MM.1S (cell line): ENCODE data around the gene AMH.

ENCODE experiments used
- DNase-seq: peaks from one replicate; pipeline ENCODE4 v3.0.0-alpha.2; 2015
- H2AFZ ChIP-seq: fragments of 300-600 bp; sonication (generic); 2 replicates; pipeline ENCODE4 v1.6.0; 2016; ENCODE audit warnings: antibody characterized with exemption, low read length
- H3F3A ChIP-seq: fragments of 300-600 bp; sonication (generic); 2 replicates; pipeline ENCODE4 v1.6.1; 2016; ENCODE audit warnings: mild to moderate bottlenecking, antibody characterized with exemption, low read length, moderate library complexity, mixed read lengths; ENCODE audit not compliant: insufficient read depth
- H3K27ac ChIP-seq: fragments of 300-600 bp; sonication (generic); 2 replicates; pipeline ENCODE4 v1.5.1; 2016; ENCODE audit warnings: mild to moderate bottlenecking, low read length
- H3K27me3 ChIP-seq: fragments of 300-600 bp; sonication (generic); replicated peaks from 2 replicates; pipeline ENCODE4 v1.6.0; 2016; ENCODE audit warnings: low read length; ENCODE audit not compliant: insufficient read depth
- H3K36me3 ChIP-seq: fragments of 300-600 bp; sonication (generic); replicated peaks from 2 replicates; pipeline ENCODE4 v1.6.1; 2016; ENCODE audit warnings: mild to moderate bottlenecking, low read length, mixed read lengths; ENCODE audit not compliant: insufficient read depth
- H3K4me1 ChIP-seq: fragments of 300-600 bp; sonication (generic); 2 replicates; pipeline ENCODE4 v1.6.1; 2016; ENCODE audit warnings: low read length, mixed read lengths
- H3K4me2 ChIP-seq: fragments of 300-600 bp; sonication (generic); 2 replicates; pipeline ENCODE4 v1.6.0; 2016; ENCODE audit warnings: low read depth, low read length
- H3K4me3 ChIP-seq: fragments of 300-600 bp; sonication (generic); 2 replicates; pipeline ENCODE4 v1.5.1; 2016; ENCODE audit warnings: low read length, mixed read lengths
- H3K79me2 ChIP-seq: fragments of 300-600 bp; sonication (generic); 2 replicates; pipeline ENCODE4 v1.6.1; 2016; ENCODE audit warnings: mixed run types, low read length, mixed read lengths
- H3K9ac ChIP-seq: fragments of 300-600 bp; sonication (generic); 2 replicates; pipeline ENCODE4 v1.6.1; 2016; ENCODE audit warnings: low read length, mixed read lengths
- H3K9me2 ChIP-seq: fragments of 300-600 bp; sonication (generic); replicated peaks from 2 replicates; pipeline ENCODE4 v1.6.1; 2016; ENCODE audit warnings: mild to moderate bottlenecking, low read length, mixed read lengths; ENCODE audit not compliant: insufficient read depth
- H3K9me3 ChIP-seq: fragments of 300-600 bp; sonication (generic); replicated peaks from 2 replicates; pipeline ENCODE4 v1.6.1; 2016; ENCODE audit warnings: mild to moderate bottlenecking, low read length, mixed read lengths; ENCODE audit not compliant: insufficient read depth
- H4K20me1 ChIP-seq: fragments of 300-600 bp; sonication (generic); 2 replicates; pipeline ENCODE4 v1.6.1; 2016; ENCODE audit warnings: mild to moderate bottlenecking, low read length, moderate library complexity, mixed read lengths; ENCODE audit not compliant: insufficient read depth
- CTCF ChIP-seq: fragments of 300-600 bp; sonication (generic); IDR thresholded peaks from 2 replicates; pipeline ENCODE4 v1.5.1; 2016; ENCODE audit warnings: antibody characterized with exemption, low read length, mixed read lengths
- EZH2 ChIP-seq: fragments of 300-600 bp; sonication (generic); optimal IDR thresholded peaks from 2 replicates; pipeline ENCODE3; 2017; ENCODE audit warnings: low read depth, mild to moderate bottlenecking, antibody characterized with exemption, low read length, mixed read lengths
- EZH2phosphoT487 ChIP-seq: fragments of 300-600 bp; sonication (generic); IDR thresholded peaks from 2 replicates; pipeline ENCODE4 v1.6.1; 2018; ENCODE audit warnings: antibody characterized with exemption, low read length

AMH gene

GRCh38 chr19:2283835-2284507 lies 34.8 kb downstream of the AMH start:
- Histone ChIP-seq H3K9ac (no peak overlapping the region), H3K36me3 (no peaks in the 10 kb centered on the region), H3K27ac (no peak overlapping the region), H2AFZ (no peak overlapping the region), H3K4me2 (no peak overlapping the region), H3K27me3 (0 out of 2 replicates have a peak, but pooled peaks cover 4% of the 10 kb centered on the region), H4K20me1 (no peaks in the 10 kb centered on the region), H3K9me3 (no peaks in the 10 kb centered on the region), H3K4me1 (peaks cover under 1% of the 10 kb centered on the region; the same call in 1 of the 2 replicates), H3F3A (no peaks in the 10 kb centered on the region), H3K4me3 (no peak overlapping the region), H3K79me2 (no peaks in the 10 kb centered on the region), H3K9me2 (no peaks in the 10 kb centered on the region)
- DNase-seq, result no peak
- TF ChIP-seq EZH2, result no peak

- no peaks in the 10 kb centered on the region for H3K36me3 ChIP-seq
- no peak for DNase-seq
- H4K20me1 ChIP-seq, result no peaks in the 10 kb centered on the region
- no peak overlapping the region for H3K4me2 ChIP-seq
- H2AFZ ChIP-seq, result no peak overlapping the region
- H3K9ac ChIP-seq, result no peak overlapping the region
- no peak overlapping the region for H3K4me3 ChIP-seq
- H3K79me2 ChIP-seq, result no peaks in the 10 kb centered on the region
- H3K9me2 ChIP-seq, result no peaks in the 10 kb centered on the region
- TF ChIP-seq CTCF (no peak), EZH2phosphoT487 (no peak), EZH2 (no peak)
- peaks cover 7% of the 10 kb centered on the region for H3K4me1 ChIP-seq
- no peaks in the 10 kb centered on the region for H3K9me3 ChIP-seq
- H3K27me3 ChIP-seq, result peaks cover 8% of the 10 kb centered on the region; the same call in 1 of the 2 replicates
- H3K27ac ChIP-seq, result no peak overlapping the region
- no peaks in the 10 kb centered on the region for H3F3A ChIP-seq
Measured at GRCh38 chr19:2286402-2287140, 37.4 kb downstream of the AMH start.

- DNase-seq, result no peak
- no peak overlapping the region for H3K27ac ChIP-seq
Measured at GRCh38 chr19:2287585-2288337, 38.6 kb downstream of the AMH start.

More at GRCh38 chr19:2287585-2288337, 38.6 kb downstream of the AMH start:
- Histone ChIP-seq H3K9me3 (no peaks in the 10 kb centered on the region), H3K36me3 (no peaks in the 10 kb centered on the region), H4K20me1 (no peaks in the 10 kb centered on the region), H3K27me3 (peaks cover 8% of the 10 kb centered on the region; the same call in 1 of the 2 replicates), H2AFZ (no peak overlapping the region), H3K9ac (no peak overlapping the region), H3K9me2 (no peaks in the 10 kb centered on the region), H3K79me2 (no peaks in the 10 kb centered on the region), H3K4me1 (peaks cover 7% of the 10 kb centered on the region), H3K4me2 (no peak overlapping the region), H3K4me3 (no peak overlapping the region), H3F3A (no peaks in the 10 kb centered on the region)
- no peak for TF ChIP-seq EZH2
- TF ChIP-seq EZH2phosphoT487, result no peak
- TF ChIP-seq CTCF, result no peak
